DMS153 (cell line): ENCODE measurements around the gene CACUL1.
"Not testable (repeated sequence)": the region's sequence is repeated elsewhere in the genome, so short reads cannot be mapped to it uniquely, and the experiment has no call there.

ENCODE experiments used
- DNase-seq: peaks from one replicate; lab custom pipeline; 2025; lab: John Stamatoyannopoulos, UW

The CACUL1 gene

DNA sequence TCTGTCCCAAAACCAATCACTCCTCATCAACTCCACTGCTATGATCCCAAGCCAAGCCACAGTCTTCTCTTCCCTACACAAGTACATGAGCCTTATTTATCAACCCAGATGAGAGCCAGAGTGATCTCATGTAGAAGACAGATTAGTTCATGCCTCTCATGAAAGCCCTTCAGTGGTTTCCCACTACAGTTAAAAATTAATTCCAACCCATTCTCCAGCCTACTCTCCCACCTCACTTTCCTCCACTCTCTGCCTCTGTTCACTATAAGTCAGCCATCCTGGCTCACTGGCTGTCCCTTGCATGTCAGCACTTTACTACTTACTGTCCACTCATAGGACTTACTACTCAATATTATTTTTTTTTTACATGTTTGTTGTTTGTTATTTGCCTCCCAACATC is 67.3 kb downstream of the CACUL1 start:
- no peak for DNase-seq

GRCh38 chr10:118682533-118682932 is 72.2 kb downstream of the CACUL1 start:
- DNase-seq = no peak

DNA sequence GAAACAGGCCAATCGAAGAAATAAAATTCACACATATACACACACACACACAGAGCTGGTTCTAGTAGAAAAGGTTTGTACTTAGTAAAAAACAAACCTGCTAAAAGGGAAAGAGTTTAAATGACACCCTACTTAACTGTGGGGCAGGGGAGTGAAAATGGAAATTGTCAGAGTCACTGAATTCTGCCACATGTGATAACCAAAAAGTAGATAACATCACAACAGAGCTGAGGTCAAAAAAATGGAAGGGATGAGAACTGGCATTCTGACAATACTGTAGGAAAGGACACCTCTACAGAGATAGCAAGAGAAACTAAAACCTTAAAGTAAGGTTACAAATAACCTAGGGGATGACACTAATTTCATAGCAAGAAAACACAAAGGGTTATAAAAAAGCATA is 74.6 kb downstream of the CACUL1 start:
- no peak for DNase-seq

- DNase-seq = no peak
Measured at GRCh38 chr10:118674226-118674919, 80.4 kb downstream of the CACUL1 start.

DNA sequence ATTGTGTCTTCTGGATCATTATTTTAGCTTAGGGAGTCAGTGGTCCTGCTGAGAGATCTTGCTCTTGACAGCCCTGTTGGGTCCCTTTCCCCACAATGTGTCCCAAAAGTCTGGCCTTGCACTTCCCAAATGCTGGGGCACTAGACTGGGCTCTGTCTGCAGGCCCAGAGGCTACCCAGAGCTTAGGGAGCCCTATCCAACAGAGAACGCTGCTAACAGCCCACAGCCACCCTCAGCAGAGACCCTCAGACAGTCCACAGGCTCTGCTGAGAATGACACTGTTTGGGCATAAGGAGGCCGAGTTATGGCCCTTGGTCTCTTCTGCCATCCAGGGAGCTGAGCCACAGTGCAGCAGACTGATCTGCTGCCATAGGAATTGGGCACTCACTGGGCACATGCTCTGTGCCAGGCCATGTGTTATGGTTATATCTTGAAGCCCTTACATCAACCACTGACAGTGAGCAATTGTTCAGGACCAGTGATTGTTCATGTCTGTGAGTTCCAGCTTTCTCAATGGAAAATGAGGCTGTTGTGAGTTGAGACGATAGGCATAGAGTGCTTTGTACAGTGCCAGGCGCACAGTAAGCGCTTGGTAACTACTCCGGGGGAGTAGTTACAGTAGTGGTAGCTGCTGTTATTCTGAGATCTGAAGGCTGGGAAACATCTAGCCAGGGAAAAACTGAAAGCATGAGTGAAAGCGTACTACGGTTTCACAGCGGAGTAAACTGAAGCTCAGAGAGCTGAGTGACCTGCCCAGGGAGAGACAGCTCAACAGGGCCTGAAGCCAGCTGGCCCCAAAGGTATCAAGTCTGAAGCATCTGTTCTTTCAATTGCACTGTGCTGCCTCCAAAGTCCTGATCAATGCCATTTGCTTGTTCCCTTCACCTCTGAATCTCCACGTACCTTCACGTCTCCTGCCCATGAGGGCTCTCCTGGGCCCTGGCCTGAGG is 81.7 kb downstream of the CACUL1 start:
- no peak for DNase-seq

GRCh38 chr10:118672153-118672552 is 82.6 kb downstream of the CACUL1 start:
- no peak for DNase-seq

GRCh38 chr10:118671221-118671620 is 83.5 kb downstream of the CACUL1 start:
- not testable (repeated sequence) for DNase-seq

DNA sequence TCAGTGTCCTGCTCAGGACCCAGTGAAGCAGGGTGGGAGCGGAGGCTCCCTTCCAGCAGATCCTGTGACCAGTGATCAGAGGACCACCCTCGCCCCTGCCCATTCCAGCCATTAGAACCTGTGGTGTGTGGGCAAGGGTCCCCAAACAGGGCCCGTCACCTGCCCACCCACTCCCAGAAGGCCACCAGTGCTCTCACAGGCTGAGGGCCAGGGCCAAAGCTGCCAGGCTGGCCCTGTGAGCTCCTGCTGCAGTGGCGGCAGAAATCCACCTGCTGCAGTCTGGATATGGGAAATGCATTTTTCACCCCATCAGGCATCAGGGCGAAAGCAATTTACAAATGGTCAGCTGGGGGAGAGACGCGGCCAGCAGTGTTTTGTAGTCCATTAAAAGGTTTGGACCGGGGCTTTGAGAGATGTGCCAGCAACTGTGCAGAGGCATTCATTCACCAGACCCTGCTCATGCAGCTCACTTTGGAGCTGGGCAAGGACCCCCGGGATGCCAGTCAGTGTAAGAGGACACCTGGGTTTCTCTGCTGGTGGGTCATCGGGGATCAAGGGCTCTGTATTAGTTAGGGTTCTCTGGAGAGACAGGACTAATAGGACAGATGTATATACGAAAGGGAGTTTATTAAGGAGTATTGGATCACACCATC is 84.2 kb downstream of the CACUL1 start:
- no peak for DNase-seq

DNA sequence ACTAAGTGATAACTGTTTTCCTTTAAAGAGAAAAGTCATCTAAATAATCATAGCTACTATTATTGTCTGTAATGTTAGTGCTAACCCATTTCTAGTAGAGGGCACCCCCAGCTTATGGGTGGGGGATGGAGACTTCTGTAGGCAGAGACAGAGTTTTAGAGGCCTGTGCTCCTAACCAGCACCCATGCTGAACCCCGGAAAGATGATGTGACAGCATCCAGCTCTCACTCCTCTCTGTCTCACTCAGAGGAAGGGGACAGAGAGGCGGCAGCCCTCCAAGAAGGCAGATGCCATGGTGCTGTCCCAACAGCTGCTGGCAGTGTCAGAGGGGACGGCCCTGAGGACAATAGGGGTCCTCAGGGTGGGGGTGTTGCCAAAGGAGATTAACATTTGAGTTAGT is 84.9 kb downstream of the CACUL1 start:
- DNase-seq = no peak

GRCh38 chr10:118669020-118669791 is 85.6 kb downstream of the CACUL1 start:
- no peak for DNase-seq

- no peak for DNase-seq
Measured at GRCh38 chr10:118668228-118668952, 86.4 kb downstream of the CACUL1 start.

DNA sequence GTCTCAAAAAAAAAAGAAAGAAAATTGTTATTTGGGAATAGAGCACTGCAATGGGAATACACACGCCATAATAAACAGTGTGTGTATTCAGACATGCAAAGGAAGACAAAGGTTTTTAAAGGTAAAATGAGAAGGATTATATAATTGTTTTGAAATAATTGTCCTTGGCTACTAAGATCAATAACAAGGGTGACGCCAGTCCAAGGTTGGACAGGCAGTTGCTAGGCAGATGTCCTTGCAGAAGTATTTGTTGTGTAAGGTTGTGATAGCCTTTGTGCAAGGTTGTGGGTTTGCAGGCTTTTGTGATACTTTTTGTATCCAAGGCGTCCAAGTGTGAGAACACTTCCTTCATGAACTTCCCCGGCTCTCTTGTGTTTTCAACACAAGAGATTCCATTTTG is 87.0 kb downstream of the CACUL1 start:
- DNase-seq = no peak

GRCh38 chr10:118666350-118666749 is 88.4 kb downstream of the CACUL1 start:
- no peak for DNase-seq

GRCh38 chr10:118664321-118664720 is 90.4 kb downstream of the CACUL1 start:
- DNase-seq = no peak

GRCh38 chr10:118663176-118663575 is 91.6 kb downstream of the CACUL1 start:
- no peak for DNase-seq

GRCh38 chr10:118662228-118663035 is 92.3 kb downstream of the CACUL1 start:
- DNase-seq = peak; percentile 4

DNA sequence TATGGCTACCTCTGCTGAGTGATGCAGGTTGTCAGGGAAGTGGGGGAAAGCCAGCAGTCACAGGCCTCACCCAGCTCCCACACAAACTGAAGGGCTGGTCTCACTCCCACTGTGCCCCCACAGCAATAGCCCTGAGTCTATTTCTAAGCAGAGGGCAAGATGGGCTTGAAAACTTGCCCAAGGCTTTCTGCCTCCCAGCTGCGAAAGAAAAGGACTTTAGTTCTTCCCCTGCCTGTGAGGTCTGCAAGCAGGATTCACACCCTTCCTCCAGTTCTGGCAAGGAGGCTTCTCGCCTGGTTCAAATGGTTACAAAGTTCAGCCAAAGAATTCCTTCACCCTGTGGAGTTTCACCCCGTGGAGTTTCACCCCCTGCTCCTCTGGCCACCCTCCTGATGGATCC is 96.0 kb downstream of the CACUL1 start:
- DNase-seq = no peak

DNA sequence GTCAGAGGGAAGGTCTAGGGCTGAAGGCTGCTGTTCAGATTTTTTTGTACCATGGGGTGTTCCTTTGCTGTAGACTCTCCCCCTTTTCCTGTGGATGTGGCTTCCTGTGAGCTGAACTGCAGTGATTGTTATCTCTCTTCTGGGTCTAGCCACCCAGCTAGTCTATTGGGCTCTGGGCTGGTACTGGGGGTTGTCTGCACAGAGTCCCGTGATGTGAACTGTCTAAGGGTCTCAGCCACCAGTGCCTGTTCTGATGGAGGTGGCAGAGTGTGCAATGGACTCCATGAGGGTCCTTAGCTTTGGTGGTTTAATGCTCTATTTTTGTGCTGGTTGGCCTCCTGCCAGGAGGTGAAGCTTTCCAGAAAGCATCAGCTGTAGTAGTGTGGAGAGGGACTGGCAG is 96.6 kb downstream of the CACUL1 start:
- DNase-seq = not testable (repeated sequence)

DNA sequence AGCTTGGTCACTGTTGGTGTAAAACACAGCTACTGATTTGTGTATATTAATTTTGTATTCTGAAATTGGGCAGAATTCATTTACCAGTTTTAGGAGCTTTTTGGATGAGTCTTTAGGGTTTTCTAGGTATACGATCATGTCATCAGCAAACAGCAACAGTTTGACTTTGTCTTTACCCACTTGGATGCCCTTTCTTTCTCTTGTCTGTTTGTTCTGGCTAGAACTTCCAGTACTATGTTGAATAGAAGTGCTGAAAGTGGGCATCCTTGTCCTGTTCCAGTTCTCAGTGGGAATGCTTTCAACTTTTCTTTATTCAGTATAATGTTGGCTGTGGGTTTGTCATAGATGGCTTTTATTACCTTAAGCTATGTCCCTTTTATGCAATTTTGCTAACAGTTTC is 109.5 kb downstream of the CACUL1 start:
- not testable (repeated sequence) for DNase-seq

DNA sequence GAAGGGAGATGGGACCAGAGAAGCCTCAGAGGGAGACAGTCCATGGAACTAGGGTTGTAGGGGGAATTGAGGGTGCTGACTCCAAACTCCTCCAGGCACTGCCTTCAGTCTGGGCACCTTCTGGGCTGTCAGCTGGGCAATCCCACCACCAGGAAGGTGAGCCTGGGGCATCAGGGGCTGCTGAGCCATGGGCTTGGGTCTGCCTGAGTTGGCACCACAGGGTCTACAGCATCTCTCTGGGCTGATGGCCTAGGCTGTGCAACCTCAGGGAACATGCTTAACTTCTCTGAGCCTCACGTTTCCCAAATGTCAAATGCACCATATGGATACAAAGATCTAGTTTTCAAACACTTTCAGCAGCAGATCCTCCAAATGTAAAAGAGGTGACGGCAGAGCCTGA is 112.5 kb downstream of the CACUL1 start:
- no peak for DNase-seq
